DND-41 (cell line): Measurements from ENCODE around the gene TMEM151A.
A peak's percentile ranks its signal among the peaks of the same experiment; 100 is the strongest.

ENCODE experiments used
- EZH2 ChIP-seq: IDR thresholded peaks from 3 replicates; pipeline ENCODE4 v1.6.1; 2012; ENCODE audit warnings: borderline replicate concordance, low read depth, mild to moderate bottlenecking, moderate library complexity, low read length, inconsistent platforms; ENCODE audit not compliant: severe bottlenecking
- TF ChIP-seq, protein P1 (sequence below): IDR thresholded peaks from 2 replicates; pipeline ENCODE4 v1.5.1; 2012; ENCODE audit warnings: borderline replicate concordance, low read length, moderate library complexity, mild to moderate bottlenecking; ENCODE audit not compliant: poor library complexity, severe bottlenecking; ENCODE audit errors: extremely low read depth

DNA sequence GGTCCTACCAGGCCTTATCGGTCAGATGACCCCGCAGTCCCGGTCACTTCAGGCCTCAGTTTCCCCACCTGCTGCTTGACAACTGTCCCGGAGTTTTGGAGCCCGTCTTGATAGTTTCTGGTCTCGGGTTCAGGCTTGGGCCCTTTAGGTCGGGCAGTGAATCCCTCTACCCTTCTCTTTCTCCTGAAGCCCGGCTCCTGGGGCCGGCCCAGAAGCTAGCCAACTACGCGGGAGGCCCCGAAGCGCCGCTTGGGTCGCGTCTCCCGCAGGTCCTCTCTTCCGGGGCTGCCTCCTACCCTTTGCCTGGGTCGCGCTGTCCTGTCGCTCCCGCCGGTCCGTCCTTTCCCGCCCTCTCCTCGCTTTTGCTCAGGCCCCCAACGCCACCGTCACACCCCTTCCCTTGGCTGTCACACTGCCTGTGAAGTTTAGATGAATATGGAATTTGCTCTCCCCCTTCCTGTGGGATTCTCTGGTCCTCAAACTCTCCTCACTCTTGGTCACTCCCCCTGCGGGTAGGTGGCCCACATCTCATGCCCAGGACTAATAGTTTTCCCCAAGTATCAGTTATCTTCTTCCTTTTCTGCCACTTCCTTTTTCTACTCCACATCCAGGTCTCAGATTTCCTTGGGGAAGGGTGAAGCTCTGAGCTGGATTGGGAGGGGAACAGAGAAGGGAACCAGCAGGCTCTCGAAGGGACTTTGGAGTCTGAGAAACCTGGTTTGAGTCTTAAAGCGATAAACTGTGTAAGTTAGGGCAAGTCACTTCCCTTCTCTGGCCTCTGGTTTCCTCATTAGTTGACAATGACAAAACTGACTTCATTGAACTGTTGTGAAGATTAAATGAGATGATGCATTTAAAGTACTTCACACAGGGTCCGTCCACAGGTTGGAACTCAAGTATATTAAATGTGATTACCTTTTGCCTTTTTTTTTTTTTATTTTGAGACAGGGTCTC lies 22.5 kb upstream of the TMEM151A start:
- TF ChIP-seq, protein P1, sequence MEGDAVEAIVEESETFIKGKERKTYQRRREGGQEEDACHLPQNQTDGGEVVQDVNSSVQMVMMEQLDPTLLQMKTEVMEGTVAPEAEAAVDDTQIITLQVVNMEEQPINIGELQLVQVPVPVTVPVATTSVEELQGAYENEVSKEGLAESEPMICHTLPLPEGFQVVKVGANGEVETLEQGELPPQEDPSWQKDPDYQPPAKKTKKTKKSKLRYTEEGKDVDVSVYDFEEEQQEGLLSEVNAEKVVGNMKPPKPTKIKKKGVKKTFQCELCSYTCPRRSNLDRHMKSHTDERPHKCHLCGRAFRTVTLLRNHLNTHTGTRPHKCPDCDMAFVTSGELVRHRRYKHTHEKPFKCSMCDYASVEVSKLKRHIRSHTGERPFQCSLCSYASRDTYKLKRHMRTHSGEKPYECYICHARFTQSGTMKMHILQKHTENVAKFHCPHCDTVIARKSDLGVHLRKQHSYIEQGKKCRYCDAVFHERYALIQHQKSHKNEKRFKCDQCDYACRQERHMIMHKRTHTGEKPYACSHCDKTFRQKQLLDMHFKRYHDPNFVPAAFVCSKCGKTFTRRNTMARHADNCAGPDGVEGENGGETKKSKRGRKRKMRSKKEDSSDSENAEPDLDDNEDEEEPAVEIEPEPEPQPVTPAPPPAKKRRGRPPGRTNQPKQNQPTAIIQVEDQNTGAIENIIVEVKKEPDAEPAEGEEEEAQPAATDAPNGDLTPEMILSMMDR = peak; percentile 13
- no peak for TF ChIP-seq EZH2
